Vagina (tissue), 2 donors: ENCODE data around the gene AP3S1.

Source experiments
- POLR2A ChIP-seq, 2 donors: fragments of 450-650 bp; IDR thresholded peaks; one replicate each; pipeline ENCODE4 v1.6.1; 2017; ENCODE audit warnings: antibody characterized with exemption in 2 of 2, mild to moderate bottlenecking in 2 of 2, moderate library complexity in 2 of 2
- POLR2AphosphoS5 ChIP-seq, 2 donors: sonication (generic); formaldehyde crosslinking; IDR thresholded peaks; one replicate each; pipeline ENCODE4 v1.9.0; 2017; ENCODE audit warnings: antibody characterized with exemption in 2 of 2, mild to moderate bottlenecking in 2 of 2, low read depth in 1 of 2; ENCODE audit not compliant: insufficient read depth in 1 of 2
- TF ChIP-seq, protein P1 (sequence below), 3 experiments: fragments of 450-650 bp in 2 of 3; fragments of 200-600 bp in 1 of 3; sonication (generic) in 1 of 3; IDR thresholded peaks; one replicate each; pipeline ENCODE4 v1.5.1; 2017 to 2019; ENCODE audit warnings: antibody characterized with exemption in 3 of 3, mild to moderate bottlenecking in 2 of 3, moderate library complexity in 2 of 3

DNA sequence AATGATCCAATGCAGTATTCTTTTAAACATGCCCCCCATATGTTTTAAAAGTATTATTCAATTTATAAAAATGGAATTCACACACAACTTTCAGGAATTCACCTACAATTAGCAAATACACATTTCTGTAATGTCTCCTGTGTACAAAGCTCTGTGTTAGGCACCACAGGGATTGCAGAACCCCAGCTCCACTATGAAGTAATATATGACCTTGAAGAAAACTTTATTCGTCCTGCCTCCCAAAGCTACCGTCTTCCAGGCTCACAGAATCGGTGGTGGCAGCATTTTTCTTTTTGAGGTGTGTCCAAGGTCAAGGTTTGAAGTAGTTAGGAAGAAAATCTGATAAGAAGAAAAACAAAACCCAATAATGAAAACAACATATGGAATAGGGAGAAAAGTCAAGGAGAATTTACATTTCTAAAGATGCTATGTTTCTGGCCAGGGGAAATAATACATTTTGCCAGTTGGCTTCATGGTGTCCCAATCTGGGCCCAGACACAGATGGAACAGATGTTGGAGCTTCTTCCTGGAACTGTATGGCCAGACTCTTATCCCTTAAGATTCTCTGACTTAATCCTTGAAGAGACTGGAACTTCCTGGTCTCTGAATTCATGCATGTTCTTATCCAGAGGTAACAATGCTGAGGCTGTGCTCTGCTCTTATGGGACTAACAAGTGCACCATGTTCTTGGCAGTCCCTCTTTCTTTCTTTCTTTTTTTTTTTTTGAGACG is 98.5 kb downstream of the AP3S1 start:
- TF ChIP-seq POLR2AphosphoS5 (IDR thresholded peaks at IDR 0.05; ENCODE audit: insufficient read depth in 1 of 2, low read depth in 1 of 2) (no peak), POLR2A (IDR thresholded peaks at IDR 0.05) (no peak)
- TF ChIP-seq, protein P1, sequence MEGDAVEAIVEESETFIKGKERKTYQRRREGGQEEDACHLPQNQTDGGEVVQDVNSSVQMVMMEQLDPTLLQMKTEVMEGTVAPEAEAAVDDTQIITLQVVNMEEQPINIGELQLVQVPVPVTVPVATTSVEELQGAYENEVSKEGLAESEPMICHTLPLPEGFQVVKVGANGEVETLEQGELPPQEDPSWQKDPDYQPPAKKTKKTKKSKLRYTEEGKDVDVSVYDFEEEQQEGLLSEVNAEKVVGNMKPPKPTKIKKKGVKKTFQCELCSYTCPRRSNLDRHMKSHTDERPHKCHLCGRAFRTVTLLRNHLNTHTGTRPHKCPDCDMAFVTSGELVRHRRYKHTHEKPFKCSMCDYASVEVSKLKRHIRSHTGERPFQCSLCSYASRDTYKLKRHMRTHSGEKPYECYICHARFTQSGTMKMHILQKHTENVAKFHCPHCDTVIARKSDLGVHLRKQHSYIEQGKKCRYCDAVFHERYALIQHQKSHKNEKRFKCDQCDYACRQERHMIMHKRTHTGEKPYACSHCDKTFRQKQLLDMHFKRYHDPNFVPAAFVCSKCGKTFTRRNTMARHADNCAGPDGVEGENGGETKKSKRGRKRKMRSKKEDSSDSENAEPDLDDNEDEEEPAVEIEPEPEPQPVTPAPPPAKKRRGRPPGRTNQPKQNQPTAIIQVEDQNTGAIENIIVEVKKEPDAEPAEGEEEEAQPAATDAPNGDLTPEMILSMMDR (IDR thresholded peaks at IDR 0.05), result no peak
